H9 (cell line): ENCODE results near the gene DTNB. TPM values are rescaled to one million over a fixed set of nuclear protein-coding genes. Genes with fewer than 3 reads are reported as not detected.

Experiments used
- DNase-seq: peaks from one replicate; pipeline ENCODE4 v3.0.0-alpha.2; 2017
- H2AFZ ChIP-seq: one replicate; pipeline ENCODE4 v1.6.1; 2013; ENCODE audit warnings: mild to moderate bottlenecking, low read length, control low read depth, moderate library complexity
- H2AK5ac ChIP-seq: 2 replicates; pipeline ENCODE4 v1.6.1; 2013; ENCODE audit warnings: low read length, control low read depth, mixed read lengths; ENCODE audit not compliant: insufficient read length
- H2BK120ac ChIP-seq: one replicate; pipeline ENCODE4 v1.6.1; 2013; ENCODE audit warnings: low read depth, mild to moderate bottlenecking, low read length, control low read depth, inconsistent platforms; ENCODE audit not compliant: poor library complexity, severe bottlenecking
- H2BK12ac ChIP-seq: 2 replicates; pipeline ENCODE4 v1.6.1; 2013; ENCODE audit warnings: low read length, control low read depth, mixed read lengths, low read depth; ENCODE audit not compliant: insufficient read length
- H2BK15ac ChIP-seq: 2 replicates; pipeline ENCODE4 v1.6.1; 2013; ENCODE audit warnings: low read depth, low read length, control low read depth
- H2BK20ac ChIP-seq: one replicate; pipeline ENCODE4 v1.6.1; 2013; ENCODE audit warnings: low read depth, mild to moderate bottlenecking, low read length, control low read depth, inconsistent platforms; ENCODE audit not compliant: poor library complexity, severe bottlenecking
- H2BK5ac ChIP-seq: 2 replicates; pipeline ENCODE4 v1.6.1; 2013; ENCODE audit warnings: low read length, control low read depth, mixed read lengths; ENCODE audit not compliant: insufficient read length
- H3K14ac ChIP-seq: 2 replicates; pipeline ENCODE4 v1.6.1; 2013; ENCODE audit warnings: low read length, control low read depth; ENCODE audit not compliant: insufficient read depth
- H3K18ac ChIP-seq: 2 replicates; pipeline ENCODE4 v1.6.1; 2013; ENCODE audit warnings: low read depth, mild to moderate bottlenecking, mixed read lengths, low read length, control low read depth; ENCODE audit not compliant: insufficient read length
- H3K23ac ChIP-seq: 2 replicates; pipeline ENCODE4 v1.6.1; 2013; ENCODE audit warnings: low read length, control low read depth, mixed read lengths, low read depth; ENCODE audit not compliant: insufficient read length
- H3K23me2 ChIP-seq: 2 replicates; pipeline ENCODE4 v1.6.1; 2013; ENCODE audit warnings: low read depth, mild to moderate bottlenecking, mixed read lengths, low read length, control low read depth; ENCODE audit not compliant: insufficient read length, poor library complexity, severe bottlenecking
- H3K27ac ChIP-seq: 2 replicates; pipeline ENCODE4 v1.5.1; 2013; ENCODE audit warnings: low read length, control low read depth, mixed read lengths, low read depth; ENCODE audit not compliant: insufficient read length
- H3K27me3 ChIP-seq: 2 replicates; pipeline ENCODE4 v1.6.1; 2013; ENCODE audit warnings: low read length, control low read depth, inconsistent platforms; ENCODE audit not compliant: insufficient read depth
- H3K4ac ChIP-seq: 2 replicates; pipeline ENCODE4 v1.6.1; 2013; ENCODE audit warnings: low read depth, mild to moderate bottlenecking, control low read depth, inconsistent platforms, low read length, moderate library complexity
- H3K4me1 ChIP-seq: 2 replicates; pipeline ENCODE4 v1.6.1; 2013; ENCODE audit warnings: low read length, control low read depth, inconsistent platforms; ENCODE audit not compliant: insufficient read depth
- H3K4me2 ChIP-seq: 2 replicates; pipeline ENCODE4 v1.6.1; 2013; ENCODE audit warnings: low read length, control low read depth, mixed read lengths; ENCODE audit not compliant: insufficient read length, insufficient read depth
- H3K56ac ChIP-seq: 2 replicates; pipeline ENCODE4 v1.6.1; 2013; ENCODE audit warnings: low read depth, mild to moderate bottlenecking, mixed read lengths, low read length, control low read depth; ENCODE audit not compliant: insufficient read length
- H3K79me1 ChIP-seq: 2 replicates; pipeline ENCODE4 v1.6.1; 2013; ENCODE audit warnings: low read depth, mild to moderate bottlenecking, moderate library complexity, low read length, control low read depth, inconsistent platforms; ENCODE audit not compliant: insufficient read depth, poor library complexity, severe bottlenecking
- H3K79me2 ChIP-seq: 2 replicates; pipeline ENCODE4 v1.6.1; 2013; ENCODE audit warnings: low read length, control low read depth, inconsistent platforms; ENCODE audit not compliant: insufficient read depth
- H3K9ac ChIP-seq: 2 replicates; pipeline ENCODE4 v1.6.1; 2013; ENCODE audit warnings: low read length, control low read depth, mixed read lengths; ENCODE audit not compliant: insufficient read length; ENCODE audit errors: extremely low read depth
- H3K9me3 ChIP-seq: one replicate; pipeline ENCODE4 v1.6.1; 2013; ENCODE audit warnings: low read depth, low read length, inconsistent platforms; ENCODE audit not compliant: control insufficient read depth
- H3T11ph ChIP-seq: one replicate; pipeline ENCODE4 v1.6.1; 2013; ENCODE audit warnings: mild to moderate bottlenecking, low read length, control low read depth, inconsistent platforms
- H4K20me1 ChIP-seq: one replicate; pipeline ENCODE4 v1.6.1; 2013; ENCODE audit not compliant: control insufficient read depth, insufficient read length, insufficient read depth
- H4K5ac ChIP-seq: 2 replicates; pipeline ENCODE4 v1.6.1; 2013; ENCODE audit warnings: low read depth, mild to moderate bottlenecking, mixed read lengths, low read length, control low read depth; ENCODE audit not compliant: insufficient read length
- H4K8ac ChIP-seq: replicated peaks from 2 replicates; pipeline ENCODE4 v1.6.1; 2013; ENCODE audit warnings: low read length, control low read depth, mixed read lengths, low read depth; ENCODE audit not compliant: insufficient read length
- H4K91ac ChIP-seq: 2 replicates; pipeline ENCODE4 v1.6.1; 2013; ENCODE audit warnings: low read depth, mild to moderate bottlenecking, moderate library complexity, mixed read lengths, low read length, control low read depth; ENCODE audit not compliant: insufficient read length
- H3K27ac Mint-ChIP-seq, 3 experiments: 2 replicates in 2 of 3; 3 replicates in 1 of 3; pipeline ENCODE4 v1.8.0; 2020 to 2021; ENCODE audit warnings: mixed read lengths in 3 of 3, mild to moderate bottlenecking in 1 of 3, moderate library complexity in 1 of 3
- H3K27me3 Mint-ChIP-seq: 2 replicates; pipeline ENCODE4 v1.8.0; 2021; ENCODE audit warnings: low read depth, mild to moderate bottlenecking, moderate library complexity, mixed read lengths
- H3K36me3 Mint-ChIP-seq, 3 experiments: 2 replicates in 2 of 3; 3 replicates in 1 of 3; pipeline ENCODE4 v1.8.0; 2020 to 2021; ENCODE audit warnings: low read depth in 3 of 3, mixed read lengths in 3 of 3; ENCODE audit not compliant: insufficient read depth in 1 of 3
- H3K4me1 Mint-ChIP-seq, 2 experiments: 2 replicates each; pipeline ENCODE4 v1.8.0; 2020; ENCODE audit warnings: mixed read lengths in 2 of 2
- H3K4me3 Mint-ChIP-seq, 2 experiments: 2 replicates in 1 of 2; 3 replicates in 1 of 2; pipeline ENCODE4 v1.8.0; 2020 to 2021; ENCODE audit warnings: mild to moderate bottlenecking in 2 of 2, mixed read lengths in 2 of 2, moderate library complexity in 1 of 2
- H3K9me3 Mint-ChIP-seq, 2 experiments: 2 replicates in 1 of 2; 3 replicates in 1 of 2; pipeline ENCODE4 v1.8.0; 2020; ENCODE audit warnings: mild to moderate bottlenecking in 2 of 2, mixed read lengths in 2 of 2, moderate library complexity in 1 of 2
- CTCF ChIP-seq: fragments of 200-600 bp; sonication (generic); conservative IDR thresholded peaks from 3 replicates; pipeline ENCODE4 v1.8.0; 2021; ENCODE audit warnings: antibody characterized with exemption, mild to moderate bottlenecking
- WGBS: extraction: QIAGEN DNeasy Blood & Tissue Kit; methylation state at CpG from one replicate; pipeline ENCODE4 v1.1.7; 2013; ENCODE audit warnings: missing lambda C conversion rate, low lambda C conversion rate, mixed read lengths; ENCODE audit not compliant: insufficient read length; ENCODE audit errors: extremely low coverage; 5-methylcytosine and 5-hydroxymethylcytosine counted together
- total RNA-seq: library from RNA; stranded (reverse); gene quantifications from 2 replicates; pipeline ENCODE4 v1.2.1, GENCODE V29; 2021

The DTNB gene
- total RNA-seq, 1 experiment from 2014 or later: 26.7 TPM

GRCh38 chr2:25558262-25558661, 115.1 kb downstream of the DTNB start:
- Histone ChIP-seq H3K4me2 (no peak overlapping the region), H3K4ac (no peak overlapping the region), H4K20me1 (no peaks in the 10 kb centered on the region), H3K79me2 (no peaks in the 10 kb centered on the region), H3K23me2 (no peaks in the 10 kb centered on the region), H2BK15ac (no peak overlapping the region), H3K14ac (no peak overlapping the region), H2BK5ac (no peak overlapping the region), H3K9me3 (no peaks in the 10 kb centered on the region), H3K9ac (no peak overlapping the region), H4K5ac (no peak overlapping the region), H3K56ac (no peak overlapping the region), H3K23ac (no peak overlapping the region), H3K79me1 (no peaks in the 10 kb centered on the region), H2AFZ (no peak overlapping the region), H3T11ph (no peak overlapping the region), H2AK5ac (no peak overlapping the region), H4K91ac (no peak overlapping the region), H2BK12ac (no peak overlapping the region), H2BK20ac (no peak overlapping the region), H3K27me3 (no peaks in the 10 kb centered on the region), H2BK120ac (no peak overlapping the region), H3K4me1 (peaks cover 4% of the 10 kb centered on the region; the same call in 1 of the 2 replicates), H3K18ac (no peak overlapping the region), H3K27ac (no peak overlapping the region), H4K8ac (no peak overlapping the region)
- TF ChIP-seq CTCF: no peak
- peaks cover 0 to 3% (median 2%) of the 10 kb centered on the region in 3 experiments; a peak in 4 of 7 replicates for H3K36me3 Mint-ChIP-seq
- WGBS: no CpG with 5 or more reads among the region's 2 CpGs
- H3K4me3 Mint-ChIP-seq: no peak overlapping the region; a peak in 1 of 5 replicates
- peak overlapping the region in 1 of 3 experiments; percentile 37; a peak in 2 of 7 replicates for H3K27ac Mint-ChIP-seq
- no peaks in the 10 kb centered on the region for H3K27me3 Mint-ChIP-seq
- H3K4me1 Mint-ChIP-seq: peaks cover 26 to 28% of the 10 kb centered on the region in 2 experiments
- DNase-seq: no peak
- no peaks in the 10 kb centered on the region for H3K9me3 Mint-ChIP-seq
